ENCODE results near the gene HIC1.
A peak's percentile ranks its signal among the peaks of the same experiment; 100 is the strongest.
"Not testable (repeated sequence)": the region's sequence is repeated elsewhere in the genome, so short reads cannot be mapped to it uniquely, and the experiment has no call there.

The HIC1 gene

DNA sequence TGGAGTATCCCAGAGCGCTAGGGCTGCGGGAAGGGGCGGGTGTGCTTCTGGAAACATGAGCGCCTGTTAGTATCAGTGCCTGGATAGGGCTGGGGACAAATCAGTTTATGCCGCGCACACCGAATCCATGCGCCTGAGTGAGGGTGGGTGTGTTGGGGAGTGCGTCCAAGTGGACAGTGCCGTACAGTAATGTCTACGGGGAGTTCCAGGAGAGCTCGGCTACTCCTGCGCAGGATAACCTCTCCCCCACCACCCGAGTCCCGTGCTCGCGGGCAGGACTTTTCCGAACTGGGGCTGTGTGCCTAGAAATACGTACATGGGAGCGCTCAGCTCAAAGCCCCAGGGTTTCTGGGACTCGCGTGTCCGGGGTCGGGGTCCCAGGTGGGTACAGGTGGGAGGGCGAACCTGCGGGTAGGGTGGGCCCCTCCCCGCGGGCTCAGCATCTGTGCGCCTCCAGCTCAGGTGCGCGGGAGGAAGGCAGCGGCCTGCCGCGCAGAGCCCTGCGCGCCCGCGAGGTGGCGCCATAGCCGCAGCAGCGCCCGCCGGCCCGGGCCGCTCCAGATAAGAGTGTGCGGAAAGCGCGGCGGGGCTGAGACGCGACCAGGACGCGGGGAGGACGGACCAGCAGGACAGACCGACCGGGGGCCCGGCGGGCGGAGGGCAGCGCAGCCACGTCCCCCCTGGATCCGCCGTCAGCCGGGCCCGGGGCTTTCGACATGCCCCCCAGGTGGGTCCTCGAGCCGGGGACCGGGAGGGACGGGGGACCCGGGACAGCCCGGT lies at the start of gene HIC1:
Gene HIC1 (plus strand): TSS at position 592 of the 780 bp plus-strand sequence. CDS start 1,588 bp downstream, outside the sequence.
- peak in 1 of 2 donors; percentile 58 for DNase-seq (ENCODE audit: low read depth in 2 of 2, low spot score in 1 of 2)

GRCh38 chr17:2008332-2009126 lies 46.4 kb upstream of the HIC1 start:
- no peak for DNase-seq (ENCODE audit: low read depth in 2 of 2, low spot score in 1 of 2)

- no peak for DNase-seq (ENCODE audit: low read depth in 2 of 2, low spot score in 1 of 2)
These were observed 45.2 kb upstream of the HIC1 start for GRCh38 chr17:2009737-2010136.

GRCh38 chr17:2011411-2012371 lies 43.2 kb upstream of the HIC1 start:
- no peak for DNase-seq (ENCODE audit: low read depth in 2 of 2, low spot score in 1 of 2)

- no peak for DNase-seq (ENCODE audit: low read depth in 2 of 2, low spot score in 1 of 2)
These were observed 42.4 kb upstream of the HIC1 start for GRCh38 chr17:2012499-2012898.

DNA sequence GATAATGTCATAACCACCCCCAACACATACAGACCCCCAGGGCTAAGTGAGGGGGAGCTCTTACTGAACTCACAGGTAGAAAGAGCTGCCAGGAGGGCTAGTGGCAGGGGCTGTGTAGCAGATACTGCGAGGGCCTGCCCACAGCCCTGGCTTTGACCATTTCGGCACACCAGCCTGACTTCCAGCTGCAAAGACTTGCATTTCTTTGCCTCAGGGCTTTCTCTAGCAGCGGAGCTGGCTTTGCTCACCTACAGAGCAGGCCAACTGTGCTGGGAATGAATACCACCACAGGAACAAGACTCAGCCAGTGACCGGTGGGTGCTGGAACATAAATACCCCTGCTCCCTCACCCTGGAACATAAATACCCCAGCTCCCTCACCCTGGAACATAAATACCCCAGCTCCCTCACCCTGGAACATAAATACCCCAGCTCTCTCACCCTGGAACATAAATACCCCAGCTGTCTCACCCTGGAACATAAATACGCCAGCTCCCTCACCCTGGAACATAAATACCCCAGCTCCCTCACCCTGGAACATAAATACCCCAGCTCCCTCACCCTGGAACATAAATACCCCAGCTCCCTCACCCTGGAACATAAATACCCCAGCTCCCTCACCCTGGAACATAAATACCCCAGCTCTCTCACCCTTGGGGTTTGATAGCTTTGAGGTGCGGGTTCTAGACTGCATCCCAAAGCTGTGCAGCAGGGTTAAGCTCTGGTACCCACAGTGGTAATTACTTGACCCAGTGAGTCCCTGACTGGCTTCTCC lies 41.5 kb upstream of the HIC1 start:
- DNase-seq (ENCODE audit: low read depth in 2 of 2, low spot score in 1 of 2) = not testable (repeated sequence)

- no peak for DNase-seq (ENCODE audit: low read depth in 2 of 2, low spot score in 1 of 2)
These were observed 40.9 kb upstream of the HIC1 start for GRCh38 chr17:2013994-2014317.

- DNase-seq (ENCODE audit: low read depth in 2 of 2, low spot score in 1 of 2) = no peak
These were observed 39.6 kb upstream of the HIC1 start for GRCh38 chr17:2015314-2015713.

DNA sequence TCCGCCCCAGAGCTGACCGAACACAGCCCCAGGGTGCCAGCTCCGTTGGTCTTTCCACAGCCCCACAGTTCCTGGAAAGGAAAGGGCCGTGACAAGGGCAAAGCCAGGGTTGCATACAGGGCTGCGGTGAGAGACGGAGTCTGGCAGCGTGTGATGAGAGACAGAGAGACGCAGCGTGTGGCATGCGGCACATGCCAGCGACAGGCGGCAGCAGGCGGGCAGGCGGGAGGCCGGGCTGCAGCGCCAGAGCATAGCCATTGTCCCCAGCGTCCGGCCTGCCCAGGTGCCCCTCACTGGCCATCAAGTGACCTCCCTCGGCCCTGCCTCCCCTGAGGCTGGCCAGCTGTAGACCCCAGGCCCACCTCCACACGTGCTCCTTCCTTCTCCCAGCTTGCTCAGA lies 38.4 kb upstream of the HIC1 start:
- no peak for DNase-seq (ENCODE audit: low read depth in 2 of 2, low spot score in 1 of 2)

- DNase-seq (ENCODE audit: low read depth in 2 of 2, low spot score in 1 of 2) = no peak
These were observed 37.5 kb upstream of the HIC1 start for GRCh38 chr17:2017274-2017941.

DNA sequence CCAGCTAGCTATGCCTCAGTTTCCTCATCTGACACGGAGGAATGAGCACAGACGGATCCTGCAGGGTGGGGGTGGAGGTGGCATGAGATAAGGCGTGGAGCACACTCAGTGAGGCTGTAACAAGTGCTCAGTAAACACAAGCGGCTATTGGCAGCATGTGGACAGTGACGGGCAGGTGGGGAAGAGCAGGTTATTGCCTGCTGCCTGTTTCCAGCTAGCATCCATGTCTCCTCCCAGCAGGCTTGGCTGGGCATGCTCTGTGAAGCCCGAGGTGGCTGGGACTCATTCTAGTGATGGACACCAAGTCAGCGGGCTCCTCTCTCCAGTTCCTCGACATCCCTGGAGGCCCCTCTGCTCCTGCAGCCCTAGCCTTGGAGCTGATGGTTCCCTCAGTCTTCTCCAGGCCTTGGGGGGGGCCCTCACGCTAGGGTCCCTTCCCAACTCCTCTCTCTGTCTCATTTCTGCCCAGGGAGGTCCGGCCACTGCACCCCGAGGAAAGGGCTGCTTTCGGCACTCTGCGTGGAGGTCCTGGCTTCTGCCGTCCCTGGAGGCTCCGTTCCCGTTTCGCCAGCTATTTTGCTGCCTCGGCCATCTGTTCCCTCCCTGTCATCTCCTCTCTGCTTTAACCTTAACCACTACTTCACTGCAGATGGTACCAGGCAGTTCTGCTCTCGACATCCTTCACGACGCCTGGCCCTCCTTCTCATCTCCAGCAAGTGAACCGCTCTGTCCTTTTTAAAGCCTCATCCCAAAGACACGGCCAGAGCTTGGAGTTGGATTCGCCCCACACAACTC lies 36.0 kb upstream of the HIC1 start:
- DNase-seq (ENCODE audit: low read depth in 2 of 2, low spot score in 1 of 2) = no peak

DNA sequence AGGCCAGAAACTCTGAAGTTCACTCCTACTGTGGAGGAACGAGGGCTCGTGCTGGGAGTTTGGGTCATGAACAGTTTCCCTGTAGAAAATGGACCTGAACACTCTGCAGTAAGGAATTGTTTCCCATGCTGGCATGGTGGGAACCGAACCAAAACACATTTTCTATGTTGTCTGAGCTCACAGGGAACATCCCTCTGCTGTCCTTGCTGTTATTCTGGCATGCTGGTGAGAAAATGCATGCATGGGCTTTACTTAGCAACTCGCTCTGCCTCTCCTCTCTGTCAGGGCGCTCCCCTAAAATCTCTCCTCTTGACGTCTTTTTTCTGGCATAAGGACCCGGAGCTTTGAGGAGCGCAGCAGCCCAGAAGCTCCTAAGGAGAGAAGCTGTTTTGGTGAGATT lies 35.2 kb upstream of the HIC1 start:
- DNase-seq (ENCODE audit: low read depth in 2 of 2, low spot score in 1 of 2) = no peak

DNA sequence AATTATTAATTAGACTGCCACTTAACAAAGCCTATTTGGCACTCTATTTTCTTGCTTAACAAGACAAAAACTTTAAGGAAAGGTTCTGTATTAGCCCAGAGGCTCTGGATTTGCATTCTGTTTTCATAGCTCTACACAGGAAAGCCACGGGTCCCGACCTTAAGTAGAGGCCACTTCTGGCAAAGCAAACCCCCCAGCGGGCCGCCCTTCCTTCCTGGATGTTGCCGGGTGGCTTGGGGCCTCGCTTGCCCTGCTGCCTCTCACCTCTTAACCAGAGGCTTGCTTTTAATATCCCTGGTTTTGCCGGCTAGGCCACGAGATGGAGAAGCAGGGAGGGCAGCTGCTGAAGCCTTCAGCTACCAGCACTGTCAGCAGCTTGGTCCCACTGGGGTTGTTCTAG lies 34.2 kb upstream of the HIC1 start:
- no peak for DNase-seq (ENCODE audit: low read depth in 2 of 2, low spot score in 1 of 2)

DNA sequence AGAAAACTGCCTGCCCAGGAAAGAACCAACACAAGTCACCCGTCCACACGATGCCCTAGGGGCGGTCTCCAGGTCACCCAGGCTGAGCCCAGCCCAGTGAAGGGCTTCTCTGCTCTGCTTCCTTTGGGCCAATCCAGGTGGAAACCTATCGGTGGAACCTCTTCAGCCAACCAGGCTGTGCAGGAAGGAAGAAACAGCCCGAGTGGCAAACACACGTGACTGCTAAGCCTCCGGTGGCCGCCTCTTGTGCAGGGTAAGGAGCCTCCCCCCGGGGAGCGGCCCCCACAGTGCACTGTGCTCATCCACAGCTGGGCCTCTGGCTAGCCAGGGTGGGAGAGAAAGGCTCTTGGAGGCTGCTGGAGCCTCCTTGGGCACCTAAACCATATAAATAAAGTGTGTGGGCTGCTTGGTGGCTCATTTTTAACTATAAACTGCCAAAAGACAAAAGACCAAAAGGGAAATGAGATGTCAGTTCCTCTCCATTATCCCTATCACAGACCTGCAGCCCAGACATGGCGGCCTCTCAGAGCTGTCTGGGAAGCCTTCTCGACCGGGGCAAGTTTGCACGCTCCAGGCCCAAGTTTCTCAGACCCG lies 32.2 kb upstream of the HIC1 start:
- no peak for DNase-seq (ENCODE audit: low read depth in 2 of 2, low spot score in 1 of 2)

GRCh38 chr17:2023256-2023655 lies 31.6 kb upstream of the HIC1 start:
- DNase-seq (ENCODE audit: low read depth in 2 of 2, low spot score in 1 of 2) = no peak

DNA sequence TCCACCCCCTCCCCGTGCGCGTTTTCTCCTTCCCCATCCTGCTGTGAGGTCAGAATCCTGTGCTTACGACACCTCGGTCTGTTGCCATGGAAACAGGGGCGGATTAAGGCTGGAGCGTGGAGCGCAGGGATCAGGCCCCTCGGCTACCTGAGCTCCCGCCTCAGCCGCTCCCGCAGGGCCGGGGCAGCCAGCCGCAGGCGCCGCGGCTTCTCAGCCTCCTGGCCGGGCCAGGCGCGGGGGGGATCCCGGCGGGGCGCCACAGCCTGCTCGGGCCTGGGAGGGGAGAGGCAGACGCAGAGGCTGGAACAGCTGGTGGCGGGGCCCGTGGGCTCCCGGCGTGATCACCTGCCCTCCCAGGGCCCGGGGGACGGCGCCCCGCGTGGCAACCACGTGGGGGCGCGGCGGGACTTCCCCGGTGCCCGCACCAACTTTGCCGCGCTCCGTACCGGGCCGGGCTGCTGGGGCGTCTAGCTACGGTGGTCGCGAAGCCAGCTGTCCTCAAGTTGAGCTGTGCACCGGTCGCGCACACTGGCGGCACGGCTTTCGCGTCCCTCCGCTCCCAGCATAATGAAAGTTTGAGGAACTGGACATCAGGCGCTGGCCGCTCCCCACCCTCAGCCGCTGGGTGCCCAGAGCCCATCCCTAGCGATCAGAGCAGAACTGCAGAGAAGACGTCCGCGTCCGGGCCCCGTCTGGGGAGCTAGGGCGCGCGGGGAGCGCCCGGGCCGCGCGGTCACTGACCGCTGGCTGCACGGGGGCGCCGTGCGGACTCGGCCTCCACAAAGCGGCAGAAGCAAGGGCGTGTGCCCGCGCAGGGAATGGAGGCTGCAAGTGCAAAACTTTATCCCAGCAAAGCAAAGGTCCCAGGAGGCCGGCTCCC lies 31.0 kb upstream of the HIC1 start:
- no peak for DNase-seq (ENCODE audit: low read depth in 2 of 2, low spot score in 1 of 2)

DNA sequence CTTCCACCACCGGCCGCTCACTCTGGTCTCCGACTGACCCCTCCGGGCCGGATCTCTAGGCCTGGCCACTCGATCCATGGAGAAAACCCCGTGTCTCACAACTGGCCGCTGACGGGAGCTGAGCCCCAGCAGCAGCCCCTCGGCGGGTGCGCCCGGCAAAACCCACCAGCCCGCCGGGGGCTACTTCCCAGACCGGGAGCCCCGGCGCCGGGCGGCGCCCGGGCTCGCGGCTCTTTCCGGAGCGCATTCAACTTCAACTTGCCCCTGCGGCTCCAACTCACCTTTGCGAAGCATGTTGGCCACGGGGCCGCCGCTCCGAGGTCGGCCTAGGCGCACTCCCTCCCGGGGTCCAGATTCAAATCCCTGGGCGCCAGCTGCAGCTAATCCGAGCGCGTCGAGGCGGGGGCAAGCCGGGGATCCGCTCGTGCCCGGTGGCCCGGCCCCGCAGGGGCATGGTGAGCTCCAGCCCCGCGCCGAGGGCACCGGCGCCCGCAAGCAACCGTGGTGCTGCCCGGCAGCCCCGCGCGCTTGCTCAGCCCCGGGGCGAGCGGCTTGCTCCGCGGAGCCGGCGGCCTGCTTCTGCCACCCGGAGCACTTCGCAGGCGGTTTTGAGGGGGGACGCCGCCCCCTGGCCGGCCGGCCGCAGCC lies 30.2 kb upstream of the HIC1 start:
- DNase-seq (ENCODE audit: low read depth in 2 of 2, low spot score in 1 of 2) = no peak

All from stimulated activated CD8-positive, alpha-beta memory T cell treated with anti-CD3 and anti-CD28 coated beads, Interleukin-4, amount 100 ng/mL, for 4 hours (primary cell).